HG02884 (cell line): ENCODE results near the gene POLR2H.
"Not testable (repeated sequence)": the region's sequence is repeated elsewhere in the genome, so short reads cannot be mapped to it uniquely, and the experiment has no call there.

Experiments
- ATAC-seq: cut with Tn5 transposase; IDR thresholded peaks from one replicate; pipeline ENCODE4 v1.9.1; 2021; ENCODE audit warnings: mild to moderate bottlenecking, moderate library complexity; ENCODE audit not compliant: unreplicated experiment

Gene POLR2H

DNA sequence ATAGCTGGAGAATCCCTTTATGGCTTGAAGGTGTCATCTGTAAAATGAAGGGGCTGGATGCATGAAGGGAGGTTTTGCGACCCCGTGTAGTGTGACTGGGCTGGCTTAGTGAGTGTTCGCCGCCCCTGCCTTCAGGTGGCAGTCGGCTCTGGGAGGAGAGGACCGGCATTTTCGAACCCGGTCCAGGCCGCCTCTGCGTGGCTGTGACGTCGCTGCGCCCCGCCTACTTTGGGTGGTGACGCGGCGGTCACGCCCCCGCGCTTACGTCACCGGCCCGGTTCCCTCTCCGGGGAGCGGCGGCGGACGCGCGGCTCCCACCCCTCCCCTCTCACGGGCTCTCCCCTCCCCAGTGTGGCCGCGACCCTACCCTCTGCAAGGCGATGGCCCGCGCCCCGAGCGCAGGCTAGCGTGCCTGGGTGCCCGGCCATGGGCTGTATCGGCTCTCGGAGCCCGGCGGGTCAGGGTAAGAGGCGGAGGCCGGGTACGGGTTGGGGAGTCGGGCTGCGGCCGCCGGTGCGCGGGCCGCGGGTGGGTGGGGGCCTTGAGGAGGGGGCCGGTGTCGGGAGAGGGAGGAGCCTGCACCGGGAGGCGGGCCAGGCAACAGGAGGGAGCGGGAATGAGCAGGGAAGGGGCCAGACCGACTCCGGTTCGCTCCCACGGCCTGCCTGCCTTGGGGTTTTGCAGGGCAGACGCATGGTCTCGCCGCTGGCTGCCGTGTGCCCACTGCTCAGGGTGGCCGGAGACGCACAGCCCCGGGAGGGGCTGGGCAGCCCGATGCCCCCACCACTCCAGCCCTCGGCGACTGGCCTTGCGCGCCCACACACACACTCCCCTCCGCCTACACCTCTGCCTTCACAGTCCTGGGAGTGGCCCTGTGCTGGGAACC, 25.6 kb upstream of the POLR2H start:
- peak; percentile 58 for ATAC-seq

- ATAC-seq, result no peak
Measured at GRCh38 chr3:184336547-184337398, 24.7 kb upstream of the POLR2H start.

DNA sequence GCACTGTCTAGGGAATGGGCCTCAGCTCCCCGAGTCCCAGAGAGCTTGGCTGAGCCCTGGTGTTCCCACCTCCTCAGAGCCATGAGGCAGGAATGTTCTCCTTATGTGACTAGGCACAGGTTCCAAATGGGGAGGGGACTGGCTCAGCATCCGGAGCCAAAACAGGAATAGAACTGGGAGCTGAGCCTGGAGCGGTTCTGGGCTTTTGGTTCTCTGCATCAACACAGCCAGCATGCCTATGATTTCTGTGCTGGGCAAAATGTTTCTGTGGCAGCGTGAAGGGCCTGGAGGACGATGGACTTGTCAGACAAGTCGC, 24.2 kb upstream of the POLR2H start, which contains the start of gene FAM131A:
Gene FAM131A (plus strand): TSS at position 202 of the 316 bp plus-strand sequence. CDS start 31 bp downstream, at position 233.
- no peak for ATAC-seq

GRCh38 chr3:184337981-184338380, 23.5 kb upstream of the POLR2H start:
- ATAC-seq, result no peak

DNA sequence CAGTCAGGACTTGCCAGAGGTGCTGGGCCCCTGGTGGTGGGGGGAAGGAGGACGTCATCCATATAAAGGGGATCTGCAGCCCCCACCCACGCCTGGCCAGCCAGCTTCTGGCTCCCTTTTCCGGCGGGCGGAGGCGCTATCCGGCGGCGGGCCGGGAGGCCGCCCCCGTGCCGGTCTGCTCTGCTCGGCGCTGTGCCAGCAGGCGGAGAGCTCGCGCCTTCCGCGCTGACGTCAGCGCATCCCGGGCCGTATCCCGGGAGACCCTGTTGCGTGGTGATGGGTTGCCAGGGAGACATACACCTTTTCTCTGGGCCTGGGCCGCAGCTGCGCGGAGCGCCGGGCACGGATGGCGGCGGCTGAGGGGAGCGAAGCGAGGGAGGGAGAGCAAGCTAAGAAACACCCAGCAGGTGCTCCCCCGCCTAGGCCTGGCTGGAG, 23.0 kb upstream of the POLR2H start:
- ATAC-seq, result no peak

GRCh38 chr3:184339001-184339400, 22.5 kb upstream of the POLR2H start:
- no peak for ATAC-seq

DNA sequence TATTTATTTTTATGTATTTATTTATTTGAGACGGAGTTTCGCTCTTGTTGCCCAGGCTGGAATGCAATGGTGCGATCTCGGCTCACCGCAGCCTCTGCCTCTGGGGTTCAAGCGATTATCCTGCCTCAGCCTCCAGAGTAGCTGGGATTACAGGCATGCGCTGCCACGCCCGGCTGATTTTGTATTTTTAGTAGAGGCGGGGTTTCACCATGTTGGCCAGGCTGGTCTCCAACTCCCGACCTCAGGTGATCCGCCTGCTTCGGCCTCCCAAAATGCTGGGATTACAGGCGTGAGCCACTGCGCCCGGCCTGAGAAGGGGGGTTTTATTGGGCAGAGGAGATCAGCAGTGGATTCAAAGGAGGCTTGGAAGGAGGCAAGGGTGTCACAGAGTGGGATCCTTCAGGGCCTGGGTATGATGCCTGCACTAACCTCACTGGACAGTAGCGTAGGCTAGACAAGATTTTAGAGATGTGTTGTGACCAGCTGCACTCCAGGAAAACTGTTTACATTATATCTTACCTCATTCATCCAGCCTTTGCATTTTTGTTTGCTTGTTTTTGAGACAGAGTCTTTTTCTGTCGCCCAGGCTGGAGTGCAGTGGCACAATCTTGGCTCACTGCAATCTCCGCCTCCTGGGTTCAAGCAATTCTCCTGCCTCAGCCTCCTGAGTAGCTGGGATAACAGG, 21.9 kb upstream of the POLR2H start:
- ATAC-seq, result not testable (repeated sequence)

DNA sequence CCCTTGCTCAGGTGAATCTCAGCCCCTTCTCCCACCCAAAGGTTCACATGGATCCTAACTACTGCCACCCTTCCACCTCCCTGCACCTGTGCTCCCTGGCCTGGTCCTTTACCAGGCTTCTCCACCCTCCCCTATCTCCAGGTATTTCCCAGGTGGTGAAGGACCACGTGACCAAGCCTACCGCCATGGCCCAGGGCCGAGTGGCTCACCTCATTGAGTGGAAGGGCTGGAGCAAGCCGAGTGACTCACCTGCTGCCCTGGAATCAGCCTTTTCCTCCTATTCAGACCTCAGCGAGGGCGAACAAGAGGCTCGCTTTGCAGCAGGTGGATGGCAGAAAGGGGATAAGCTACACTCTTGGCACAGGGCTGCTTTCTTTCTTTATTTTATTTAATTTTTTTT, 19.6 kb upstream of the POLR2H start:
- no peak for ATAC-seq

DNA sequence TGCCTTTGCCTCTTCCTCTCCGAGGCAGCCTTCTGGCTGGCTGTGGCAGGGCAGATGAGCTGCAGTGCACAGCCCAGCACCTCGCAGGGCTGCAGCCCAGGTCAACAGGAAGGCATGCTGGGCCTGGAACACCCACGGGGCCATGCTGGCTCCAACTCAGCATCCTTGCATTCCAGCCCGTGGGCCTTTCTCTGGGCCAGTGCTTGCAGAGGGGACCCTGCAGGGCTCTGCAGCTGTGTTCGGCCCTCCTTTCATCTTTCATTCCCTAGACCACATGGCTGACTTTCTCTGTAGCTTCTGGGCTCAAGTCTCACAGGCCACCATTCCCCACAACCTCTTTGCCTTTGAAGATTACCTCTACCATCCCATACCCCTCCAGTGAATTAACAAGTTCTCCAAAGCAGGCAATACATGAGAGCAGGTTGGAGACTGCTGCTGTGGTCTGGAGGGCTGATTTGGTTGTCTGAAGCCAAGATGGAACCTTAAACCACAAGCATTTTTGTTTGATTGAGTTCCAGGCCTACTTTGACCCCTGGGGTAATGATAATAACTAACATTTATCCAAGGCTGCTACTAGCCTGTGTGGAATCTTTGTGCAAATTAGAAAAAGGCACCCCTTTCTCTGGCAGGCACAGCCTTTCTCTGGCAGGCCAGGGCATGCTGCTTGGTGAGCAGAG, 18.2 kb upstream of the POLR2H start:
- no peak for ATAC-seq

DNA sequence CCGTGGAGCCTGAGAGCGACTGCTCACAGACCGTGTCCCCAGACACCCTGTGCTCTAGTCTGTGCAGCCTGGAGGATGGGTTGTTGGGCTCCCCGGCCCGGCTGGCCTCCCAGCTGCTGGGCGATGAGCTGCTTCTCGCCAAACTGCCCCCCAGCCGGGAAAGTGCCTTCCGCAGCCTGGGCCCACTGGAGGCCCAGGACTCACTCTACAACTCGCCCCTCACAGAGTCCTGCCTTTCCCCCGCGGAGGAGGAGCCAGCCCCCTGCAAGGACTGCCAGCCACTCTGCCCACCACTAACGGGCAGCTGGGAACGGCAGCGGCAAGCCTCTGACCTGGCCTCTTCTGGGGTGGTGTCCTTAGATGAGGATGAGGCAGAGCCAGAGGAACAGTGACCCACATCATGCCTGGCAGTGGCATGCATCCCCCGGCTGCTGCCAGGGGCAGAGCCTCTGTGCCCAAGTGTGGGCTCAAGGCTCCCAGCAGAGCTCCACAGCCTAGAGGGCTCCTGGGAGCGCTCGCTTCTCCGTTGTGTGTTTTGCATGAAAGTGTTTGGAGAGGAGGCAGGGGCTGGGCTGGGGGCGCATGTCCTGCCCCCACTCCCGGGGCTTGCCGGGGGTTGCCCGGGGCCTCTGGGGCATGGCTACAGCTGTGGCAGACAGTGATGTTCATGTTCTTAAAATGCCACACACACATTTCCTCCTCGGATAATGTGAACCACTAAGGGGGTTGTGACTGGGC, 16.8 kb upstream of the POLR2H start:
- no peak for ATAC-seq

GRCh38 chr3:184345317-184346144, 16.0 kb upstream of the POLR2H start:
- no peak for ATAC-seq

GRCh38 chr3:184346480-184347190, 14.9 kb upstream of the POLR2H start:
- no peak for ATAC-seq

GRCh38 chr3:184347321-184348056, 14.0 kb upstream of the POLR2H start:
- no peak for ATAC-seq

- no peak for ATAC-seq
Measured at GRCh38 chr3:184348057-184348382, 13.5 kb upstream of the POLR2H start.

DNA sequence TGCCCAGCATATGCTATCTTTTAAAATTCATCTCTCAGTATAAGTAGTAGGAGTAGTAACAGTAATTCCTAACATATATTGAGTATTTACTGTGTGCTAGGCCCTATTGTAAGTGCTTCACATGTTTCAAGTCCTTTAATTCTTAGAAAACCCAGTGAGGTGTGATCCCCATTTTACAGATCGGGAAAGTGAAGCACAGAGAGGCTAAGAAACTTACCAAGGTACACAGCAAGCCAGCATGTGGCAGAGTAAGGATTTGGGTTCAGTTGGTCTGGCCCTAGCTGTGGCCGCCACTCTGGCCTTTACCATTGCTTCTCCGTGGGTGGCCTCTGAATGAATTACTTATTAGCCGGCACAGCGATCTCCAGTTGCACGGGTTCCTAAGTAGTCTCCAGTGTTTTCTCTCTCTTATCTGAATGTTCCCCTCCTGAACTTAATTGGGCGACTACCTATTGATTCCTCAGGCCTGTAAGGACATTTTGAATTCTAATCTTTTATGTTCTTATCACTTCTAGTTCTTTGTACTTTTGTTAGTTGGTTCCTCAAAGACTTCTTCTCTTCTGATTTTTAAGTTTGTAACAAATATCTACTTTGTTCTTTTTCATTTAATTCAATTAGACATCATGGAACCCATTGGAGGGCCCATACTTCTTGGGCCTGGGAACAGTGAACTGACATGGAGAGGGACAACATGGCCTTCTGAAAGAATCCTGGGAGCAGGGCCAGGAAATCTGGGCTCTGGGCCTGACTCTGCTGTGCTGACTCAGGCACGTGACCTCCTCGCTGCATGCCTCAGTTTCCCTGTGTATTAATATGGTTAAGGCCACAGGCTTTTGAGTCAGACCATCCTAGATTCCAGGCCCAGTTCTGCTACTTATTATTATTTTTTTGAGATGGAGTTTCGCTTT, 11.7 kb upstream of the POLR2H start:
- ATAC-seq, result no peak

DNA sequence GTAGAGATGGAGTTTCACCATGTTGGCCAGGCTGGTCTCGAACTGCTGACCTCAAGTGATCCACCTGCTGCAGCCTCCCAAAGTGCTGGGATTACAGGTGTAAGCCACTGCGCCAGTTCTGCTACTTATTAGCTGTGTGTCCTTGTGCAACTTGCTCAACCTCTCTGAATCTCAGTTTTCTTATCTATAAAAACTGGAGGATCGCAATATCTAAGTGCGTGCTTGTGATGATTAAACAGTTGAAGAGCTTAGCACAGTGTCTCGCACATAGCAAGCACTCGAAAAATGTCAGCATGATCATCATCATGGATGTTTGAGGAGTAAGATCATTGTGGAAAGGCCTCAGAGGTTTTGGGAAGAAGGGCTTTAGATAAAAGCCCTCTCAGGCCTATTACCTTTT, 10.9 kb upstream of the POLR2H start:
- no peak for ATAC-seq
